Measurements from ENCODE around the gene ELOVL5.

Gene ELOVL5

GRCh38 chr6:53269827-53270226, 78.9 kb downstream of the ELOVL5 start:
- H3K9me2 ChIP-seq (replicated peaks; ENCODE audit: insufficient read depth, low read length) = no peaks in the 10 kb centered on the region
- no peaks in the 10 kb centered on the region for H3K36me3 ChIP-seq (replicated peaks; ENCODE audit: insufficient read depth, low read length)
- peaks cover 6% of the 10 kb centered on the region; the same call in 1 of the 2 replicates for H3K79me2 ChIP-seq (ENCODE audit: low read length)
- no peak overlapping the region for H3K4me2 ChIP-seq (ENCODE audit: low read depth, low read length)
- H3K4me3 ChIP-seq (ENCODE audit: low read length) = no peak overlapping the region
- no peak for TF ChIP-seq EZH2phosphoT487 (IDR thresholded peaks at IDR 0.05; ENCODE audit: low read length)
- no peak for TF ChIP-seq CTCF (IDR thresholded peaks at IDR 0.05; ENCODE audit: low read length)
- TF ChIP-seq EZH2 (optimal IDR thresholded peaks at IDR 0.05; ENCODE audit: low read depth, low read length) = no peak
- H3K9me3 ChIP-seq (replicated peaks; ENCODE audit: insufficient read depth, low read length) = no peaks in the 10 kb centered on the region
- no peak overlapping the region for H3K27ac ChIP-seq (ENCODE audit: low read length)
- no peaks in the 10 kb centered on the region for H4K20me1 ChIP-seq (ENCODE audit: insufficient read depth, low read length)
- no peak overlapping the region for H3K9ac ChIP-seq (ENCODE audit: low read length)
- peaks cover 45% of the 10 kb centered on the region for H3K4me1 ChIP-seq (ENCODE audit: low read length)
- no peak overlapping the region for H2AFZ ChIP-seq (ENCODE audit: low read length)
- DNase-seq = no peak
- H3F3A ChIP-seq (ENCODE audit: insufficient read depth, low read length) = peaks cover 8% of the 10 kb centered on the region; the same call in 1 of the 2 replicates
- H3K27me3 ChIP-seq (replicated peaks; ENCODE audit: insufficient read depth, low read length) = no peaks in the 10 kb centered on the region

DNA sequence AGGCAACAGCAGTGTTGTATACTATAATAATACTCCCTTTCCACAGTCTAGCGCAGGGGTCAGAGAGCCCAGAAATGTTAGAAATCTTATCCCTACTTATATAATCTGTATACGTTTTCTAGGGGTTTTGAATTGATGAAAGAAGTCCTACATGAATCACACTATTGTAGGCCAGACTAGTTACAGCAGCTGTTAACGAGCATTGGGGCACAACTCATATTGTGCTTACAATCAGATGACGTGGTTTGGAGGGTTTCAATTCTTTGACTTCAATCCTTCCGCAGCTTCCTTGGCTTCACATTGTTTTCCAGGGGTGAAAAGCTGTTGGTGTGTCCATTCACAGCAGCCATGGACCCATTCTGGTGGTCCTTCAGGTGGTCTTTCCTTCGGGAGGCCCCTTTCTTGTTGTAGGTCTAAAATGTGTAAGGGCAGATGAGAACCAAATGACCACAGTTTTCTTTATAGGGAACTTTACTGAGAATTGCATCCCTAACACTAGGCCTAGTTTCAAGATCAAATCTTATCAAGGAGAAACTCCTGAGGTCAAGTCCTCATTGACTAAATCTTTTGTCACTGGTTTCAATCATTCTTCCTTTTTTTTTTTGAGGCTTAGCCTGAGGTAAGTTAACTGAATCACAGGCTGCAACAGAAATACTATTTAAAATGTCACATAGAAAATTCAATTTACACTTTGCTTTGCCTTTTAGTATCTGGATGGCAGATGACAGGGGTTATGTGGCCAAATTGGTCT, 79.7 kb downstream of the ELOVL5 start:
- Histone ChIP-seq H3K4me1 (ENCODE audit: low read length) (peaks cover 38% of the 10 kb centered on the region), H3K9ac (ENCODE audit: low read length) (no peak overlapping the region), H3K36me3 (replicated peaks; ENCODE audit: insufficient read depth, low read length) (no peaks in the 10 kb centered on the region), H3K9me3 (replicated peaks; ENCODE audit: insufficient read depth, low read length) (no peaks in the 10 kb centered on the region), H2AFZ (ENCODE audit: low read length) (no peak overlapping the region), H3K79me2 (ENCODE audit: low read length) (peaks cover 6% of the 10 kb centered on the region; the same call in 1 of the 2 replicates), H3K9me2 (replicated peaks; ENCODE audit: insufficient read depth, low read length) (no peaks in the 10 kb centered on the region), H3K4me3 (ENCODE audit: low read length) (no peak overlapping the region), H3K27me3 (replicated peaks; ENCODE audit: insufficient read depth, low read length) (no peaks in the 10 kb centered on the region), H3F3A (ENCODE audit: insufficient read depth, low read length) (0 out of 2 replicates have a peak, but pooled peaks cover under 1% of the 10 kb centered on the region), H4K20me1 (ENCODE audit: insufficient read depth, low read length) (no peaks in the 10 kb centered on the region), H3K4me2 (ENCODE audit: low read depth, low read length) (no peak overlapping the region), H3K27ac (ENCODE audit: low read length) (no peak overlapping the region)
- no peak for TF ChIP-seq EZH2 (optimal IDR thresholded peaks at IDR 0.05; ENCODE audit: low read depth, low read length)
- no peak for TF ChIP-seq EZH2phosphoT487 (IDR thresholded peaks at IDR 0.05; ENCODE audit: low read length)
- no peak for TF ChIP-seq CTCF (IDR thresholded peaks at IDR 0.05; ENCODE audit: low read length)
- no peak for DNase-seq

- Histone ChIP-seq H3F3A (ENCODE audit: insufficient read depth, low read length) (no peaks in the 10 kb centered on the region), H3K79me2 (ENCODE audit: low read length) (no peaks in the 10 kb centered on the region), H3K4me2 (ENCODE audit: low read depth, low read length) (no peak overlapping the region), H3K4me1 (ENCODE audit: low read length) (peaks cover 14% of the 10 kb centered on the region), H2AFZ (ENCODE audit: low read length) (no peak overlapping the region), H3K9me2 (replicated peaks; ENCODE audit: insufficient read depth, low read length) (no peaks in the 10 kb centered on the region), H3K4me3 (ENCODE audit: low read length) (no peak overlapping the region), H3K27ac (ENCODE audit: low read length) (no peak overlapping the region), H3K36me3 (replicated peaks; ENCODE audit: insufficient read depth, low read length) (no peaks in the 10 kb centered on the region), H3K27me3 (replicated peaks; ENCODE audit: insufficient read depth, low read length) (no peaks in the 10 kb centered on the region), H3K9me3 (replicated peaks; ENCODE audit: insufficient read depth, low read length) (no peaks in the 10 kb centered on the region), H3K9ac (ENCODE audit: low read length) (no peak overlapping the region), H4K20me1 (ENCODE audit: insufficient read depth, low read length) (no peaks in the 10 kb centered on the region)
- DNase-seq = no peak
- TF ChIP-seq CTCF (IDR thresholded peaks at IDR 0.05; ENCODE audit: low read length) (no peak), EZH2 (optimal IDR thresholded peaks at IDR 0.05; ENCODE audit: low read depth, low read length) (no peak), EZH2phosphoT487 (IDR thresholded peaks at IDR 0.05; ENCODE audit: low read length) (no peak)
Measured at GRCh38 chr6:53266553-53267090, 82.1 kb downstream of the ELOVL5 start.

Measured in MM.1S (cell line).